ENCODE results near the gene ARGLU1.
A peak's percentile ranks its signal among the peaks of the same experiment; 100 is the strongest.

ARGLU1 gene

GRCh38 chr13:106541826-106542225 lies 26.1 kb downstream of the ARGLU1 start:
- no peak for DNase-seq (ENCODE audit: low read depth)

- DNase-seq (ENCODE audit: low read depth) = no peak
Observed at GRCh38 chr13:106540613-106541012, 27.3 kb downstream of the ARGLU1 start.

GRCh38 chr13:106537521-106537920 lies 30.4 kb downstream of the ARGLU1 start:
- no peak for DNase-seq (ENCODE audit: low read depth)

GRCh38 chr13:106536244-106537034 lies 31.5 kb downstream of the ARGLU1 start:
- DNase-seq (ENCODE audit: low read depth) = peak; percentile 88

- peak; percentile 92 for DNase-seq (ENCODE audit: low read depth)
Observed at GRCh38 chr13:106535552-106536243, 32.2 kb downstream of the ARGLU1 start, which contains the start of gene EFNB2. Gene EFNB2 (minus strand): TSS chr13:106535662. CDS start chr13:106534964, 698 bp downstream.

GRCh38 chr13:106534639-106535551 lies 33.0 kb downstream of the ARGLU1 start:
- DNase-seq (ENCODE audit: low read depth) = peak; percentile 37

- DNase-seq (ENCODE audit: low read depth) = peak; percentile 76
Observed at GRCh38 chr13:106533943-106534638, 33.8 kb downstream of the ARGLU1 start.

GRCh38 chr13:106533101-106533942 lies 34.6 kb downstream of the ARGLU1 start:
- DNase-seq (ENCODE audit: low read depth) = peak; percentile 86

GRCh38 chr13:106532111-106532929 lies 35.6 kb downstream of the ARGLU1 start:
- DNase-seq (ENCODE audit: low read depth) = peak; percentile 52

- no peak for DNase-seq (ENCODE audit: low read depth)
Observed at GRCh38 chr13:106530980-106531481, 36.9 kb downstream of the ARGLU1 start.

- no peak for DNase-seq (ENCODE audit: low read depth)
Observed at GRCh38 chr13:106530171-106530851, 37.6 kb downstream of the ARGLU1 start.

- no peak for DNase-seq (ENCODE audit: low read depth)
Observed at GRCh38 chr13:106529415-106530170, 38.3 kb downstream of the ARGLU1 start.

GRCh38 chr13:106528718-106529414 lies 39.1 kb downstream of the ARGLU1 start:
- DNase-seq (ENCODE audit: low read depth) = no peak

- no peak for DNase-seq (ENCODE audit: low read depth)
Observed at GRCh38 chr13:106527826-106528225, 40.1 kb downstream of the ARGLU1 start.

GRCh38 chr13:106527445-106527801 lies 40.5 kb downstream of the ARGLU1 start:
- DNase-seq (ENCODE audit: low read depth) = no peak

GRCh38 chr13:106526738-106527444 lies 41.0 kb downstream of the ARGLU1 start:
- DNase-seq (ENCODE audit: low read depth) = no peak

- DNase-seq (ENCODE audit: low read depth) = no peak
Observed at GRCh38 chr13:106525865-106526264, 42.1 kb downstream of the ARGLU1 start.
